H1 (cell line): ENCODE data around the gene PCBP1.
"Not testable (repeated sequence)": the region's sequence is repeated elsewhere in the genome, so short reads cannot be mapped to it uniquely, and the experiment has no call there.

Source experiments
- CTCF ChIP-seq, 3 experiments: IDR thresholded peaks; 1 replicate in 2 of 3; 2 replicates in 1 of 3; pipeline versions ENCODE4 v1.5.1 to v1.6.1; 2011; ENCODE audit warnings: low read length in 3 of 3, mild to moderate bottlenecking in 3 of 3, inconsistent platforms in 2 of 3, low read depth in 1 of 3, moderate library complexity in 1 of 3; ENCODE audit not compliant: insufficient read depth in 1 of 3; ENCODE audit errors: control extremely low read depth in 1 of 3
- POLR2AphosphoS5 ChIP-seq: IDR thresholded peaks from 2 replicates; pipeline ENCODE4 v1.6.1; 2011; ENCODE audit warnings: low read depth, low read length

- TF ChIP-seq POLR2AphosphoS5; CTCF (IDR thresholded peaks at IDR 0.05; ENCODE audit: control extremely low read depth in 1 of 3, insufficient read depth in 1 of 3, low read depth in 1 of 3, low read length in 3 of 3): not testable (repeated sequence)
These were observed 14.4 kb downstream of the PCBP1 start for GRCh38 chr2:70101686-70102085.
